Stimulated activated CD4-positive, alpha-beta T cell treated with anti-CD3 and anti-CD28 coated beads, TNF-alpha, amount 100 ng/mL, for 4 hours (primary cell): Measurements from ENCODE around the gene MRPL28.
"Not testable (repeated sequence)": the region's sequence is repeated elsewhere in the genome, so short reads cannot be mapped to it uniquely, and the experiment has no call there.

Experiments used
- DNase-seq, 3 experiments: peaks; one replicate each; pipeline ENCODE4 v3.0.0-alpha.2; 2020; ENCODE audit warnings: low read depth in 3 of 3

MRPL28 gene

GRCh38 chr16:373848-374615, 3.7 kb upstream of the MRPL28 start:
- no peak for DNase-seq

DNA sequence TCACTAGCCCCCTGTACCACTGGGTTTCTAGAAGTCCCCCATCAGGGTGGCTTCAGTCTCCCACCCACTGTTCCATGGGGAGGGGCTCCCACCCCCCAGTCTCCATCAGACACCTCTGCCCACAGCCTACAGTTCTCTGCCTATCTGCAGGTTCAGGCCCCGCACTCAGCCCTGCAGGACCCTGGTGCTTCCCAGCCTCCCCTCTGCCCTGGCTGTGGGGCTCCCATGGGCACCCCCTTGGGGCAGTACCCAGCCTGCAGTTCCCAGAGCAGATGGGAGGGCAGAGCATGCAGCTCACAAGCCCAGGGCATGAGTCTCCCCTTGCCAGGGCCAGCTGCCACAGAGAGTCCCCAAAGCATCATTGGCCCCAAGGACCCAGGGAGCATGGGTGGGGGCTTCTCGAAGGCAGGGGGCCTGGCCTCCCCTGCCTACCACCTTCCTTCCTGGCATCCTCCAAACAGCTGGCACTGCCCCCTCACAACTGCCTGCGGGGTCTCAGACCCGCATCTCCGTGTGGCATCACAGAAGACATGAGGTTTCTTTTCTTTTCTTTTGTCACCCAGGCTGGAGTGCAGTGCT, 2.8 kb upstream of the MRPL28 start:
- no peak for DNase-seq

- no peak for DNase-seq
Measured at GRCh38 chr16:372302-372983, 2.1 kb upstream of the MRPL28 start.

GRCh38 chr16:371515-372301, 1.4 kb upstream of the MRPL28 start:
- DNase-seq = no peak

GRCh38 chr16:370979-371514, 709 bp upstream of the MRPL28 start:
- DNase-seq = no peak

- no peak for DNase-seq
Measured at GRCh38 chr16:369866-370436, 387 bp downstream of the MRPL28 start.

DNA sequence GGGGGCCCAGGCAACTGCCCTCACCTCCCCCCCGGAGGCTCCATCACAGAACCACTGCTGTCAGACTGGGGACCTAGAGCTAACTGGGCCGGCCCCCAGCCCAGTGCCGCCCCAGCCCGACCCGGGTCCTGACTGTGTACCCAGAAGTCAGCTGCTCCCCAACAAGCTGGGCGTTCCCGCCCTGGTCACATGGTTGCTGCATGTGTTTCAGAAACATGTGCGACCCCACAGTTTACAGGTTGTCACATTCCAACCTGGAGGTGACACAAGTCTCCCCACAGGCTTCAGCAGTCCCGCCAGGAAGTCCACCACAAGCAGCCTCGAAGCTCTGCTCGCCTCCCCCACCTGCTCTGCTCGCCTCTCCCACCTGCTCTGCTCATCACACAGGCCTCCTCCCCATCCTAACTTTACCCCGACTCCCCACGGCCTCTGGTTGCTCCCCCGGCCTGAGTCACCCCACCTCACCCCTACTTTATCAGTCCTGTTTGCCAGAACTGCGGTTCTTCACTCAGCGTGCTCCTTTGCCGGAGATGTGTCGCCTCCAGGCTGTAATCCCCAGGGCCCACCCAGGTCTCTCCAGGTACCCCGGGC, 968 bp downstream of the MRPL28 start:
- no peak for DNase-seq

DNA sequence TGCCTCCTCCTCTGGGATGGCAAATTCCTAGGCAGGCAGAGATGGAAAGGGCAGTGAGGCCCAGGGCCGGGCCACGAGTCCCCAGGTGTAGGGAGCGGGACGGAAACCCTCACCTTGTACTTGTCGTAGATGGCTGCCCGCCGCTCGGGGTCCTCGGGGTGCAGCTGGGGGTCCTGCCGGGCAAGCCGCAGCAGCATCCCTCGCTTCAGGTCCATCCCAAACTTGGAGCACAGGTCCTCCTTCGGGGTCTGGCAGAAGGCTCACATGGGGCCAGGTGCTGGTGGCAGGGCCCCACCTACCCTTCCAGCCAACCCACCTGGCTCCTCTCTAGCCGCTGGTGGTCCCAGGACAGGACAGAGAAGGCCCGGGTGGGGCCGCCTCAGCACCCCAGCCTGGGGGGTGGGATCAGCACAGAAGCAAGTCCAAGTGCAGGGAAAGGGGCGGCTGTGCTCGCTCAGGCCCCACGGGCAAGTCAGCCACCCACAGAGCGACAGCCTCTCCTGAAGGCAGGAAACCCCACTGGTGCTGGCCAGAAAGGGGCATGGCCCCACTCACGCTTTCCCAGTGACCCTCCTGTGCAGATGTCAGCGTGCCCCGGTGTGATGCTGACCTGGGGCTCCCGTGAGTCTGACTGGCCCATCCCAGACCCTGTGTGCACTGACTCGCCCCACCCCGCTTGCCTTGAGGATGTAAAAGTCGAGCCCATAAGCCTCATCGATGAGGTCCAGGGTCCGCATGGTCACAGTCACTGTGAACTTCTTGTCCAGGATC, 1.8 kb downstream of the MRPL28 start:
- no peak for DNase-seq

DNA sequence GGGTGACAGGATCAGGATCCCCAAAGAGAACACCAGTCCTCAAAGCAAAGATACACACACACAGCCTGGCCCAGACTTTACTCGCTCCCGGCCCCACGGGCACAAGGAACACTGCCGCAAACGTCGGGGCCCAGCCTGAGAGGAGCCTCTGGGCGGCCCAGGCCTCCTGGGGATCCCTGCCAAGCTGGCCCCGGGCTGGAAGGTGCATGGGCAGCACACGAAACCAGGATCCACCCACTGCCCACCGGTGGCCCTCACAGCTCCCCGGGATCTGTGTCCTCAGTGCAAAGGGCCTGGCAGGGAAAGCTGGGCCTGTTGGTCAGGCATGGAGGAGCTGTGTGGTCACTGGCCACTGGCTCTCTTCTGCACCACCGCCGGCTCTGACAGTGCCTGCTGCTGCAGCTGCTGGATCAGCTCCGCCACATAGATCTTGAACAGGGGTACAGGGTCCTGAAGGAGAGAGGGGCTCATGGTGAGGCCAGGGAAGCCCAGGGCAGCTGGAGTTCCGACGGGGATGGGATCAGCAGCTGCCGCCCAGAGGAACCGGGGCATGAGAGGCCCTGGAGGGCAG, 2.9 kb downstream of the MRPL28 start:
- no peak for DNase-seq

GRCh38 chr16:366476-366875, 3.9 kb downstream of the MRPL28 start:
- no peak for DNase-seq

DNA sequence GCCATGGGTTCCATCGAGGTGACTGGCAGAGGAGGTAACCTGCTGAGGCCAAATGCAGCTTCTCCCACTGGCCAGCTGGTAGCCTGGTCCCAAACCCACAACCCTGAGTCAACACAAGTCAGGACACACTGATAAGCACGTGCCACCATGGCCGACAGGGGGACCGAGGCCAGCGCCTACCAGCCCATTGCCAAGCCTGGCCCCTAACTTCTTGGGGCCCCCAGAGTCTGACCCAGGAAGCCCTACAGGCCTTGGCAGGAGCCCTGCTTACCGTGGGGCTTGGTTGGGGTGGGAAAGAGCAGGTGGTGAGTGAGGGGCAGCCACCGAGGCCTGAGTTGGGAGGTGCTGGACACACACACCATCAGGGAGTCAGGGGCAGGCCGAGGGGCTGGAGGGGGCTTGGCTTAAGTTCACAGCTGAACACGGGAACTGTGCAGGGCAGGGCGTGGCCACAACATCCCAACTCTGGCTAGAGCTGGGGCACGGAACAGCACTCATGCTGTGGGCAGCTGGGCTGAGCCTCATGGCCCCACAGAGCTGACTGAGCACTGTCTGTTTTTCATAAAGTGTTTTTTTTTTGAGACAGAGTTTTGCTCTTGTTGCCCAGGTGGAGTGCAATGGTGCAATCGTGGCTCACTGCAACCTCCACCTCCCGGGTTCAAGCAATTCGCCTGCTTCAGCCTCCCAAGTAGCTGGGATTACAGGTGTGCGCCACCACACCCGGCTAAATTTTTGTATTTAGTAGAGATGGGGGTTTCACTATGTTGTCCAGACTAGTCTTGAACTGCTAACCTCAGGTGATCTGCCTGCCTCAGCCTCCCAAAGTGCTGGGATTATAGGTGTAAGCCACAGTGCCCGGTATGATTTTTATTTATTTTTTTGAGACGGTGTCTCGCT, 5.5 kb downstream of the MRPL28 start:
- DNase-seq = no peak

- DNase-seq = no peak
Measured at GRCh38 chr16:363766-364490, 6.4 kb downstream of the MRPL28 start.

DNA sequence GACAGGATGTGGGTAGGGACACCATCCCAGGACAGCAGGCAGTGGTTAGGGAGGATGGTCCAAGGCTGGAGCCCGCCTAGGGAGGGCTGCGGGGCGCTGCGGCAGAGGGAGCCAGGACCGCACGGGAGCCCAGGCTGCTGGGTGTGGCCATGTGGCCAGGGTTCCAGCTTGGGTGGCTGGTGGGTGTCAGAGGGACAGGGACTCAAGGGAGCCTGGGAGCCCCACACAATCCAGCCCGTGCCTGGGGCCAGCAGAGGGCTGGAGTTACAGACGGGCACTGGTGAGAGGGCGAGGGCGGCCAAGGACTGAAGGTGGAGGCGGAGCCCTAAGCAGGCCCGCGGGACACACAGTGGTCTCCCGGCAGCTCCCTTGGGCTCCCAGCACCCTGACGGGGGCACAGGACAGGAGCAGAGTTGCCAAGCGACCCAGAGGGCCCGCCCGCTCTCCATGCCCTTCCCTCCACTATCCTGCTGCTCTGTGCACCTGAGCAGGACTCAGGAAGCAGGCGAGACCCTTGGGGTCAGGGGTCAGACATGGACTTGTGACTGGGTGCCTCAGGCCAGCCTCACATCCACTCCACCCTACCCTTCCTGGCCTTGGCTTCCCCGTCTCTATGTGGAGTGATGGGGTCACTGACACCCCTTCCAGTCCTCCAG, 7.1 kb downstream of the MRPL28 start:
- DNase-seq = no peak

- DNase-seq = not testable (repeated sequence)
Measured at GRCh38 chr16:362702-362999, 7.7 kb downstream of the MRPL28 start.

GRCh38 chr16:361872-362701, 8.3 kb downstream of the MRPL28 start:
- DNase-seq = peak; percentile 51 to 55 (median 54)

- DNase-seq = no peak
Measured at GRCh38 chr16:361341-361871, 8.9 kb downstream of the MRPL28 start.
